Measurements from ENCODE around the gene ARPC5.

Gene ARPC5

GRCh38 chr1:183611021-183611420, 24.6 kb downstream of the ARPC5 start:
- Histone ChIP-seq H3K27ac (ENCODE audit: low read depth, low read length) (no peak overlapping the region), H3K4me1 (ENCODE audit: control insufficient read depth, insufficient read depth, low read length, unreplicated experiment) (peaks cover 26% of the 10 kb centered on the region), H3K4me3 (ENCODE audit: low read depth, low read length) (no peak overlapping the region), H3K27me3 (ENCODE audit: insufficient read depth, low read length) (no peaks in the 10 kb centered on the region), H2AFZ (ENCODE audit: low read length, unreplicated experiment) (no peak overlapping the region), H3K36me3 (ENCODE audit: insufficient read depth, low read length) (no peaks in the 10 kb centered on the region), H3K79me2 (ENCODE audit: control insufficient read depth, insufficient read depth, low read length, unreplicated experiment) (no peaks in the 10 kb centered on the region)

- no peaks in the 10 kb centered on the region for H3K36me3 ChIP-seq (ENCODE audit: insufficient read depth, low read length)
- peak overlapping the region; percentile 83 for H2AFZ ChIP-seq (ENCODE audit: low read length, unreplicated experiment)
- H3K27me3 ChIP-seq (ENCODE audit: insufficient read depth, low read length) = no peaks in the 10 kb centered on the region
- H3K79me2 ChIP-seq (ENCODE audit: control insufficient read depth, insufficient read depth, low read length, unreplicated experiment) = no peaks in the 10 kb centered on the region
- peaks cover 26% of the 10 kb centered on the region for H3K4me1 ChIP-seq (ENCODE audit: control insufficient read depth, insufficient read depth, low read length, unreplicated experiment)
- H3K4me3 ChIP-seq (ENCODE audit: low read depth, low read length) = peak overlapping the region; percentile 1; the same call in 1 of the 2 replicates
- peak overlapping the region; percentile 82 for H3K27ac ChIP-seq (ENCODE audit: low read depth, low read length)
These were observed 25.7 kb downstream of the ARPC5 start for GRCh38 chr1:183609759-183610452.

GRCh38 chr1:183609313-183609712, 26.3 kb downstream of the ARPC5 start:
- Histone ChIP-seq H3K4me3 (ENCODE audit: low read depth, low read length) (no peak overlapping the region), H3K79me2 (ENCODE audit: control insufficient read depth, insufficient read depth, low read length, unreplicated experiment) (no peaks in the 10 kb centered on the region), H3K4me1 (ENCODE audit: control insufficient read depth, insufficient read depth, low read length, unreplicated experiment) (peaks cover 26% of the 10 kb centered on the region), H3K27ac (ENCODE audit: low read depth, low read length) (peak overlapping the region; percentile 82), H3K36me3 (ENCODE audit: insufficient read depth, low read length) (no peaks in the 10 kb centered on the region), H2AFZ (ENCODE audit: low read length, unreplicated experiment) (peak overlapping the region; percentile 83), H3K27me3 (ENCODE audit: insufficient read depth, low read length) (no peaks in the 10 kb centered on the region)

- no peak overlapping the region for H3K4me3 ChIP-seq (ENCODE audit: low read depth, low read length)
- peaks cover 26% of the 10 kb centered on the region for H3K4me1 ChIP-seq (ENCODE audit: control insufficient read depth, insufficient read depth, low read length, unreplicated experiment)
- no peaks in the 10 kb centered on the region for H3K27me3 ChIP-seq (ENCODE audit: insufficient read depth, low read length)
- H3K79me2 ChIP-seq (ENCODE audit: control insufficient read depth, insufficient read depth, low read length, unreplicated experiment) = no peaks in the 10 kb centered on the region
- H3K27ac ChIP-seq (ENCODE audit: low read depth, low read length) = no peak overlapping the region; the same call in 1 of the 2 replicates
- peak overlapping the region; percentile 53 for H2AFZ ChIP-seq (ENCODE audit: low read length, unreplicated experiment)
- H3K36me3 ChIP-seq (ENCODE audit: insufficient read depth, low read length) = no peaks in the 10 kb centered on the region
These were observed 28.1 kb downstream of the ARPC5 start for GRCh38 chr1:183607322-183607980.

GRCh38 chr1:183605904-183606303, 29.7 kb downstream of the ARPC5 start:
- H3K4me3 ChIP-seq (ENCODE audit: low read depth, low read length) = no peak overlapping the region
- peaks cover 26% of the 10 kb centered on the region for H3K4me1 ChIP-seq (ENCODE audit: control insufficient read depth, insufficient read depth, low read length, unreplicated experiment)
- H3K36me3 ChIP-seq (ENCODE audit: insufficient read depth, low read length) = no peaks in the 10 kb centered on the region
- no peaks in the 10 kb centered on the region for H3K27me3 ChIP-seq (ENCODE audit: insufficient read depth, low read length)
- H3K27ac ChIP-seq (ENCODE audit: low read depth, low read length) = no peak overlapping the region
- no peak overlapping the region for H2AFZ ChIP-seq (ENCODE audit: low read length, unreplicated experiment)
- no peaks in the 10 kb centered on the region for H3K79me2 ChIP-seq (ENCODE audit: control insufficient read depth, insufficient read depth, low read length, unreplicated experiment)

GRCh38 chr1:183604815-183605214, 30.8 kb downstream of the ARPC5 start:
- Histone ChIP-seq H3K36me3 (ENCODE audit: insufficient read depth, low read length) (no peaks in the 10 kb centered on the region), H3K27ac (ENCODE audit: low read depth, low read length) (no peak overlapping the region), H2AFZ (ENCODE audit: low read length, unreplicated experiment) (no peak overlapping the region), H3K27me3 (ENCODE audit: insufficient read depth, low read length) (no peaks in the 10 kb centered on the region), H3K4me3 (ENCODE audit: low read depth, low read length) (no peak overlapping the region), H3K4me1 (ENCODE audit: control insufficient read depth, insufficient read depth, low read length, unreplicated experiment) (peaks cover 23% of the 10 kb centered on the region), H3K79me2 (ENCODE audit: control insufficient read depth, insufficient read depth, low read length, unreplicated experiment) (no peaks in the 10 kb centered on the region)

GRCh38 chr1:183604038-183604808, 31.4 kb downstream of the ARPC5 start:
- Histone ChIP-seq H3K4me3 (ENCODE audit: low read depth, low read length) (no peak overlapping the region), H3K4me1 (ENCODE audit: control insufficient read depth, insufficient read depth, low read length, unreplicated experiment) (peaks cover 18% of the 10 kb centered on the region), H3K27me3 (ENCODE audit: insufficient read depth, low read length) (no peaks in the 10 kb centered on the region), H2AFZ (ENCODE audit: low read length, unreplicated experiment) (no peak overlapping the region), H3K27ac (ENCODE audit: low read depth, low read length) (no peak overlapping the region), H3K79me2 (ENCODE audit: control insufficient read depth, insufficient read depth, low read length, unreplicated experiment) (no peaks in the 10 kb centered on the region), H3K36me3 (ENCODE audit: insufficient read depth, low read length) (no peaks in the 10 kb centered on the region)

- Histone ChIP-seq H2AFZ (ENCODE audit: low read length, unreplicated experiment) (no peak overlapping the region), H3K27ac (ENCODE audit: low read depth, low read length) (no peak overlapping the region), H3K36me3 (ENCODE audit: insufficient read depth, low read length) (no peaks in the 10 kb centered on the region), H3K27me3 (ENCODE audit: insufficient read depth, low read length) (no peaks in the 10 kb centered on the region), H3K4me1 (ENCODE audit: control insufficient read depth, insufficient read depth, low read length, unreplicated experiment) (peaks cover 5% of the 10 kb centered on the region), H3K79me2 (ENCODE audit: control insufficient read depth, insufficient read depth, low read length, unreplicated experiment) (no peaks in the 10 kb centered on the region), H3K4me3 (ENCODE audit: low read depth, low read length) (no peak overlapping the region)
These were observed 33.1 kb downstream of the ARPC5 start for GRCh38 chr1:183602510-183602909.

GRCh38 chr1:183600634-183601033, 34.9 kb downstream of the ARPC5 start:
- Histone ChIP-seq H3K4me1 (ENCODE audit: control insufficient read depth, insufficient read depth, low read length, unreplicated experiment) (peaks cover 5% of the 10 kb centered on the region), H3K4me3 (ENCODE audit: low read depth, low read length) (no peak overlapping the region), H3K27ac (ENCODE audit: low read depth, low read length) (peak overlapping the region; percentile 41; the same call in 1 of the 2 replicates), H3K36me3 (ENCODE audit: insufficient read depth, low read length) (no peaks in the 10 kb centered on the region), H2AFZ (ENCODE audit: low read length, unreplicated experiment) (no peak overlapping the region), H3K27me3 (ENCODE audit: insufficient read depth, low read length) (no peaks in the 10 kb centered on the region), H3K79me2 (ENCODE audit: control insufficient read depth, insufficient read depth, low read length, unreplicated experiment) (no peaks in the 10 kb centered on the region)

GRCh38 chr1:183600136-183600535, 35.4 kb downstream of the ARPC5 start:
- H2AFZ ChIP-seq (ENCODE audit: low read length, unreplicated experiment) = no peak overlapping the region
- H3K36me3 ChIP-seq (ENCODE audit: insufficient read depth, low read length) = no peaks in the 10 kb centered on the region
- H3K27me3 ChIP-seq (ENCODE audit: insufficient read depth, low read length) = no peaks in the 10 kb centered on the region
- peaks cover 5% of the 10 kb centered on the region for H3K4me1 ChIP-seq (ENCODE audit: control insufficient read depth, insufficient read depth, low read length, unreplicated experiment)
- H3K27ac ChIP-seq (ENCODE audit: low read depth, low read length) = peak overlapping the region; percentile 41; the same call in 1 of the 2 replicates
- H3K4me3 ChIP-seq (ENCODE audit: low read depth, low read length) = no peak overlapping the region
- no peaks in the 10 kb centered on the region for H3K79me2 ChIP-seq (ENCODE audit: control insufficient read depth, insufficient read depth, low read length, unreplicated experiment)

Measured in ACC112 (cell line).